Endothelial cell of hepatic sinusoid (primary cell): ENCODE measurements around the gene SMG1.
"Not testable (repeated sequence)": the region's sequence is repeated elsewhere in the genome, so short reads cannot be mapped to it uniquely, and the experiment has no call there.

ENCODE experiments used
- in situ Hi-C: cut with HindIII; loops from 2 replicates; pipeline ENCODE4 v1.10.0; 2017; ENCODE audit warnings: low sequenced_read_pairs

SMG1 gene

DNA sequence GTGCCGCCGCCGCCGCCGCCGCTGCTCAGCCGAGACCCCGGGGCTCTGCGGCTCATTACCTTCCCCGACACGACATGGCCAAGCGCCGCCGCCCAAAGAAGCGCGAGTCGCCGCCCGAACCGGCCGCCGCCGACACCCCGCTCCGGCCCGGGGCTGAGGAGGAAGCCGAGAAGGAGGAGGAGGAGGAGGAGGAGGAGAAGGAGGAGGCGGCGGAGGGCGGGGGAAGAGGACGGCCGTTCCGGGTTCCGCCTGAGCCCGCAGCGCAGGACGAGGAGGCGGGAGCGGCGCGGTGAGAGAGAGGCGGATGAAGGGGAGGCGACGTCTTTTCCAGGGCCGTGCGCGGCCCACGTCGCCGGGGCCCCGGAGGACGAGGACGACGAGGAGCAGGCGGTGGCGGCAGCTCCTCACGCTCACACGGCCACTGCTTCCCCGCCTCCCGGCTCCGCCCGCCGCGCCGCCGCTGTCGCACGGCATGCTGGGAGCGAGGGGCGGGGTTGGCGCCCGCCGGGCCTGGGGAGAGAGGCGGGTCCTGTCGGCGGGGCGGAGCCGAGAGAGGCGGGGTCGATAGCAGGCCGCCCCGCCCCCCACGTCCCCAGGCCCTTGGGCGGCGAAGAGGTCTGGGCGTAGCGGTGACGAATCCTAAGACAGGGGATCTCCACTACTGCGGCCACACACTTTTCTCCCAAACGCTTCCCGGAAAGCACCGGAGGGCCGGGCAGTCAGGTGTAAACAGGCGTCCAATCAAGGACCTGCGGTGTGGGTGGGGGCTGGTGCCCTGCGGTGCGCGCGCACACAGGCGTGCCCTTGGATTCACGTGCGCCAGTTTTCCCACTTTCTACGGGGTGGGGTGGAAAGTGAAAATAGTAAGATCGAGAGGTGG, at the start of gene SMG1:
TSS of gene SMG1 (minus strand) at position 423 of the 880 bp plus-strand sequence. CDS start at position 56, 367 bp downstream.
- in situ Hi-C loops = not testable (repeated sequence)

DNA sequence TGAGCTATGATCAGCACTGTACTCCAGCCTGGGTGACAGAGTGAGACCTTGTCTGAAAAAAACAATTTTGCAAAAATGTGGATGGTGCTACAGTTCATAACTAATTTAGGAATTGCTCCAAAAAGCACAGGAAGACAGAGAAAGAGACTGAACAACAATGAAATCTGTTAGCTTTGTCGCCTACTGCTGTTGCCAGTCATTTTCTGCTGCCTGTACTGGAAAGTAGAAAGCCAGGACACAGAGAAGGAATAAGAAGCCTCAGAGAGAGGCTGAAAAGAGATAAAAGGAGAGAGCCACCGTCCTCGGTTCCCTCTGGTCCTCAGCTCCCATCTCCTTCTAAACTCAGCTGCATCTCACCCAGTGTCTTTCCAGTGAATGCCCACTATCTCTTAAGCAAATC, 48.9 kb upstream of the SMG1 start:
- in situ Hi-C loops = no loop called here

DNA sequence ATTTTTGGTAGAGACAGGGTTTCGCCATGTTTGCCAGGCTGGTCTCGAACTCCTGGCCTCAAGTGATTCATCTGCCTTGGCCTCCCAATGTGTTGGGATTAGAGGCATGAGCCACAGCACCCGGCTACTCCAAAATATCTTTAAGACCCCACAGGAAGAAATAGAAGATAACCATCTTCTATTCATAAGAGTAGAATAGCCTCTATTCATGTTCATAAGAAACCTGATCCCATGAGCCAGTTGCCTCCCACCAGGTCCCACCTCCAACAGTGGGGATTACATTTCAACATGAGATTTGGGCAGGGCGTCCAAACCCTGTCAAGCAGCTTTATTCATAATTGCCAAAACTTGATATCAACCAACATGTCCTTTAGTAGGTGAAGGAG, 43.6 kb upstream of the SMG1 start:
- in situ Hi-C loops = loop anchor here (25.0 kb wide), 1 partner anchor 567 kb away; no protein-coding TSS in a partner anchor

DNA sequence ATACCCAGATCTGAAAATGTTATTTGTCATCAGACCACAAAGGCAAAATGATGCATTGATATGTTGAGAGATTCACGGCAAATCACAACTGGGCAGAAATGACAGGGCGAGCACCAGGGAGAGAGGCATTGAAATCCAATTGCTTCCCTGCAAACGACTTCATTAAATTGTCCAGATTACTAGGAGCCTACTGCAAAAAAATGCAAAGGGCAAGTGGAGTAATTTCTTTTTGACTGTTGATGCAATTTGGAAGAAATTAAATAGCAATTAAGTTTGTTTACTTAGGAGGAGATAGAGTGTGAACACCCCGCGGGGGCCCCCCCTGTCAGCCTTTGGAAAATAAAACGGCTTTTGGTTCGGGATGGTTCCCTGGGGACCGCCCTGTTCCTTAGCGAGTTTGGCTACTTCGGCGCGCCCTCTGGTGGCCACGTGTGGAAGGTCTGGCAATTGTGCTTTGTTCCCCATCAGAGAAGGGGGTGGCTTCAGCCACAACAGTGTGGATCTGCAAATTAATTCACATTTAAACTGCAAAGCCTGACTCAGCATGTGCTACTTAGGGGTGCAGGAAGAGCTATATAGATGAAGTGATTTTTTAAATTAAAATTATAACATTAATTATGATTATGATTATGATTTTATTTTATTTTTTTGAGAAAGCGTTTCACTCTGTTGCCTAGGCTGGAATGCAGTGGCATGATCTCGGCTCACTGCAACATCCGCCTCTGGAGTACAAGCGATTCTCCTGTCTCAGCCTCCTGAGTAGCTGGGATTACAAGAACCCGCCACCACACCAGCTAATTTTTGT, 43.0 kb upstream of the SMG1 start:
- in situ Hi-C loops = loop anchor here (25.0 kb wide), 1 partner anchor 568 kb away; no protein-coding TSS in a partner anchor

DNA sequence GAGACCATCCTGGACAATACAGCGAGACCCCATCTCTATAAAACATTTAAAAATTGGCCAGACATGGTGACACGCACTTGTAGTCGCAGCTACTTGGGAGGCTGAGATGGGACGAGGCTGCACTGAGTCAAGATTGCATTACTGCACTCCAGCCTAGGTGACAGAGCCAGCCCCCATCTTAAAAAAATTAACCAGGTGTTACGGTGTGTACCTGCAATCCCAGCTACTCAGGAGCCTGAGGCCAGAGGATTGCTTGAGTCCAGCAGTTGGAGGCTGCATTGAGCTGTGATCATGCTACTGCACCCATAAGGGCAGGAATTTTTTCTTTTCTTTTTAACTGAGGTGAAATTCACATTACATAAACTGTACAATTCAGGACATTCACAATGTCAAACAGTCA, 40.6 kb upstream of the SMG1 start:
- in situ Hi-C loops = loop anchor here (25.0 kb wide), 1 partner anchor 571 kb away; no protein-coding TSS in a partner anchor

DNA sequence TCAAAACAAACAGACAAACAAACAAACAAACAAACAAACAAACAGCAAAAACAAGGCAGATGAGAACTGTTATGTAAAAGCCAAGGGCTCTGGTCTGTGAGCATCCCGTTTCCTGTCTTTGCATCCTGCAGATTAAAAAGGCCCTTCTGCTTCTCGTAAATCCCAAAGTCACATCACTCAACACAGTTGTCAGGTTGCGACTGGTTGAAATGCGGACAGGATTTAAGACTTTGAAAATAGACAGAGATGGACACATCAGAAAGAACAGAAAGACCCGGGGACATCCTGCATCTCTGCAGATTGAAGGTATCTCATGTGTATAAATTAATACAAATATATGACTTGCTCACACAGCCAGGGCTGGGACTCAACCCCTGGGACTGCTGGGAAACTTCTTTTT, 39.3 kb upstream of the SMG1 start:
- in situ Hi-C loops = loop anchor here (25.0 kb wide), 1 partner anchor 572 kb away; no protein-coding TSS in a partner anchor

DNA sequence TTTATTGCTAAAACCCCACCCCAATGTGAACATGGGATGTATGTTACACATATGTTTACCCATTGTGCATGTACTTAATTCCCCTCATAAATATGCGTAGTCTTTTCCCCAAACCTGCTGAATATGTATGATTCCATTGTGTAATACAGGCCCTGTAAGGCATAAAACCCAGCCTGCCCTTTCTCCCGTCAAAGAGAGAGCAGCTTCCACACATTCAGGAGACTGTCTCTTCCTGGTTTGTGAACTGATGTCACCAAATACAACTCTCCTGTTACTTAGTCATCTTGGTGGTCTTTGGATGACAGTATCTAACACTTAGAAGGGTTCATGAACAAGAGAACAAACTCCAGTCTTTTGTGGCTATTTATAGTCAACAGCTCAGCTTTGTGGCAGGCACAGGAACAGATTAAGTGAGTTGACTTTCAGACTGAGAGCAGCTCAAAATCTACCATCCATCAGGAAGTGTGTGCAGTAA, 32.9 kb upstream of the SMG1 start:
- in situ Hi-C loops = loop anchor here (25.0 kb wide), 1 partner anchor 578 kb away; no protein-coding TSS in a partner anchor

DNA sequence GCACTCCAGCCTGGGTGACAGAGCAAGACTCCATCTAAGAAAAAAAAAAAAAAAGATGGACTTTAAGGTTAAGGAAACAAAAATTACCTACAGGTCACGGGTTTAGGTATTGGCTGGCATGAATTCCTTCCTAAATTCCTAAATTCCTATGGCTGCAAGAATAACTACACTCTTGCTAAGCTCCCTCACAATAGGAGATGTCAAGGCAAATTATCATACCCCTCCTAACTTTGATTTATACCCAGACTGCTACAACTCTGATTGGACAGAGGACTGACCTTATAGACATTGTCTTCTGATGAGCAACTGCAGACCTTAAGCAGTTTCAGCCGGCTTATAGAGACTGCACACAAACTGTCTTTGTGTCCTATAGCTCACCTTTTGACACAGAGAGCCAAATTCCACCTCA, 32.4 kb upstream of the SMG1 start:
- in situ Hi-C loops = loop anchor here (25.0 kb wide), 1 partner anchor 579 kb away; no protein-coding TSS in a partner anchor

DNA sequence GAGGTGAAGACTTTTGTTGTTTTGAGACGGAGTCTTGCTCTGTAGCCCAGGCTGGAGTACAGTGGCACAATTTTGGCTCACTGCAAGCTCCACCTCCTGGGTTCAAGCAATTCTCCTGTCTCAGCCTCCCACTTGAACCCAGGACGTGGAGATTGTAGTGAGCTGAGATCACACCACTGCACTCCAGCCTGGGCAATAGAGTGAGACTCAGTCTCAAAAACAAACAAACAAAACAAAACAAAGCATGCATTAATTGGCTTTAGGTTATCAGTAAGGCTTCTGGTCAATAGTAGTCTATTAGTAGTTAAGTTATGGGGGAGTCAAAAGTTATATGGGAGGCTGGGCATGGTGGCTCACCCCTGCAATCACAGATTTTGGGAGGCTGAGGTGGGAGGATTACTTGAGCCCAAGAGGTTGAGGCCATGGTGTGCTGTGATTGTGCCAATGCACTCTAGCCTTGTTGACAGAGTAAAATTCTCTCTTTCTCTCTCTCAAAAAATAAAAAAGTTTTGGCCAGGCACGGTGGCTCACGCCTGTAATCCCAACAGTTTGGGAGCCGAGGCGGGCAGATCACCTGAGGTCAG, 30.5 kb upstream of the SMG1 start:
- in situ Hi-C loops = loop anchor here (25.0 kb wide), 1 partner anchor 581 kb away; no protein-coding TSS in a partner anchor

DNA sequence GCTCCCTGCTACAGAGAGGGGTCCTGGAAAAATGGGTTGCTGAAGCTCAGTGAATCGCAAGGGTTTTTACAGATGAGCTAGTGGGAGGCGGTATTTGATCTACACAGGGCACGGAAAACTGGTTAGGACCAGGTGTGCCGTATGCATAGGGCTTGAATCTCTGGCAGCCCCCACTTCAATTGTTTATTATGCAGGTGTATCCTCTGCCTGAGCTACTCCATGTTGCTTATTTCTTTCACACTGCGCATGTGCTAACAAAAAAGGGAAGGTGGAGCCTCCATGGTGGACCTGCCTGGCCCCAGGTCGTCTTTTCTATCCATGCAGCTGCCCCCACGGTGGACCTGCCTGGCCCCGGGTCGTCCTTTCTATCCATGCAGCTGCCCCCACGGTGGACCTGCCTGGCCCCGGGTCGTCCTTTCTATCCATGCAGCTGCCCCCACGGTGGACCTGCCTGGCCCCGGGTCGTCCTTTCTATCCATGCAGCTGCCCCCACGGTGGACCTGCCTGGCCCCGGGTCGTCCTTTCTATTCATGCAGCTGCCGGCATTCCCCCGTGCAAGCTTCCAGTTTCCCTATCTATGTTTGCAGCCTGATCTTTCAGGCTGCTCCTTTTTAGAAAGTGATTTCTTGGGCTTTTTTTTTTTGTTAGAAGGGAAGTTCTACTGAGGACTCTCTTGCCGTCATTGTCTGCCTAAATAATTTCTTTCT, 29.8 kb upstream of the SMG1 start:
- in situ Hi-C loops = loop anchor here (25.0 kb wide), 1 partner anchor 581 kb away; no protein-coding TSS in a partner anchor

DNA sequence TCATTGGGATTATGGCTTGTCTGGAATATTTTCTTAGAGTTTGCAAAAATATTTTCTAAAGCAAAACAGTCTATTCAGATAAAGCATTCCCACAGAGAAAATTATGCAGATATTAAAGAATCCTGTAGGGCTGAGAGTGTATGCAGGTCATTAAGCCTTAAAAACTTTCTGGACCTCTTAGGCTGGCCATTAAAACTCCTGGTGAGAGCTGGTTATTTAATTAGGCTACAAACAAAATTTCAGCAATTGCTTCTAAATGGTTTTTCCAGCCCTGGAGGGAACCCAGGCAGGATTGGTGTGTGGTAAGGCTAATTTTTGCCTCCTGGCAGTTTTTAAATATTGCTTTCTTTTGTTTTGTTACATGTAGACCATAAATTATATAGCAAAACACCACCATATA, 27.3 kb upstream of the SMG1 start:
- in situ Hi-C loops = loop anchor here (25.0 kb wide), 1 partner anchor 584 kb away; no protein-coding TSS in a partner anchor

DNA sequence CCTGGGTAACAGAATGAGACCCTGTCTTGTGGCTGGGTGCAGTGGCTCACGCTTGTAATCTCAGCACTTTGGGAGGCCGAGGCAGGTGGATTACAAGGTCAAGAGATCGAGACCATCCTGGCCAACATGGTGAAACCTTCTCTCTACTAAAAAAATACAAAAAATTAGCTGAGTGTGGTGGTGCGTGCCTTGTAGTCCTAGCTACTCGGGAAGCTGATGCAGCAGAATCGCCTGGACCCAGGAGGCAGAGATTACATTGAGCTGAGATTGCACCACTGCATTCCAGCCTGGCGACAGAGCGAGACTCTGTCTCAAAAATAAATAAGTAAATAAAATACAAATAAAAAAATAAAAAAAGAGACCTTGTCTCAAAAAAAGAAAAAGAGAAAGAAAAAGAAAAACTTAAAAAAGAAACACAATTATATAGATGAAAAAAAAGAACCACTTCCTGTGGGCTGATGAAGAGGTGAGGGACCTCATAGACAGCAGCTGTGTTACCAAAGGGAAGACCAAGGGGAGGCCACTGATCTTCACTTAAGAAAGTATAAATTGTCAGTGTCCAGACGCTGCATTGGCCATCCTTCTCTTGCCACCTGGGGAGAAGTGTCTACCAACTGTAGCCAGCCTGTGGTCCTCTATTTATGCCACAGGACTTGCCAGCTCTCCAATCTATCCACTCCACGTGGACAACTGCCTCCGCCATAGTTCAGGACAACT, 24.4 kb upstream of the SMG1 start:
- in situ Hi-C loops = loop anchor here (25.0 kb wide), 1 partner anchor 587 kb away; no protein-coding TSS in a partner anchor

DNA sequence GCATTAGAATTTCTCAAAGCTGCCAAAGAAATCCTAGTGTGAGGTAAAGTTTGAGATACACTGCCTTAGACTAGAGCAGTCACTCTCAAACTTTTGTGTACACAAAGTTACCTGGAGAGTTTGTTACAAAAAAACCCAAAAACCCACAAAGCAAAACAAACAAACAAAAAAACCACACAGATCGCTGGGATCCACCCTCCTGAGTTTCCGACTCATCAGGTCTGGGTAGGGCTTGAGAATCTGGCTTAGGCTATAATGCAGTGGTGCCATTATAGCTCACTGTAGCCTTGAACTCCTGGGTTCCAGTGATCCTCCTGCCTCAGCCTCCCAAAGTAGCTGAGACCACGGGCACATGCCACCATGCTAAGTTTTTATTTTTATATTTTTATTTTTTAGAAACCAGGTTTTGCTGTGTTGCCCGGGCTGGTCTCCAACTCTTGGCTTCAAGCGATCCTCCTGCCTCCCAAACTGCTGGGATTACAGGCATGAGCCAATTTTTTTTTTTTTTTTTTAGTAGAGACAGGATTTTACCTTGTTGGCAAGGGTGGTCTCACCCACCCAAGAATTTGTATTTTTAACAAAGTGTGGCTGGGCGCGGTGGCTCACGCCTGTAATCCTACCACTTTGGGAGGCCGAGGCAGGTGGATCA, 22.3 kb upstream of the SMG1 start:
- in situ Hi-C loops = no loop called here

DNA sequence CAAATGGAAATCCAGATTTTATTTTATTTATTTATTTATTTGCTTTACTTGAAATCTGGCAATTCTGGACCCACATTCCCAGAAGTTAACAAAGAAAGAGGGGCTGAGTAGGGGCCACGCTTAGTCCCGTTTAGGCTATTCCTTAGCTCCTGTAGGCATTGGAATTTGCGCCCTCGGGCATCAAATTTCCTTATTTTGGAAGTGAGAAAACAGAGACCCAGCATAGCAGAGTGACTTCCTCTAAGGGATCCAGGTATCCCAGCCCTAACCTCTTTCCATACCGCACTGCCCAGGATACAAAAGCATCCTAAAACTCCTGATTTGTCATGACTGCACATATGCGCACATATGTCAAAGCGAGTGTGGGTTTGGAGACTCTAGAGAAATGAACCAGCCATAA, 19.0 kb upstream of the SMG1 start:
- in situ Hi-C loops = no loop called here

DNA sequence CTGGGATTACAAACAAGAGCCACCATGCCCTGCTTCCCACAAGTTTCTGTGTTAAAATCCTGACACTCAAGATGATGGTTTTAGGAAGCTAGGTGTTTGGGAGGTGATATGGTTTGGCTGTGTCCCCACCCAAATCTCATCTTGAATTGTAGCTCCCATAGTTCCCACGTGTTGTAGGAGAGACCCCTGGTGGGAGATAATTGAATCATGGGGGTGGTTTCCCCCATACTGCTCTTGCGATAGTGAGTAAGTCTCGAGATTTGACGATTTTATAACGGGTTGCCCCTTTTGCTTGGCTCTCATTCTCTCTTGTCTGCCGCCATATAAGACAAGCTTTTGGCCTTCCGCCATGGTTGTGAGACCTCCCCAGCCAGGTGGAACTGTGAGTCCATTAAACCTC, 17.2 kb upstream of the SMG1 start:
- in situ Hi-C loops = no loop called here

DNA sequence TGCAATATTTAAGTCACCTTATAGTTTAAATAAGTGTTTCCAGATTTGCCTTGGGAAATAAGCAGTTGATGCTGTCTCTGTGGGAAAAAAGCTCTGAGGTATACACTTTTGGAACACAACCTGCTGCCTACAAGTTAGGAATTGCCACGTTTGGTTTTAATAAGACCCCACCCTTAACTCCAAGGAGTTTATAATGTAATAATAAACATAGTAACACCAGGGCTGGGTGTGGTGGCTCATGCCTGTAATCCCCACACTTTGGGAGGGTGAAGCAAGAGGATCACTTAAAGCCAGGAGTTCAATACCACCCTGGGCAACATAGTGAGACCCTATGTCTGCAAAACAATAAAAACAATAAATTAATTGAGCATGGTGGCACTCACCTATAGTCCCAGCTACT, 15.9 kb upstream of the SMG1 start:
- in situ Hi-C loops = no loop called here

DNA sequence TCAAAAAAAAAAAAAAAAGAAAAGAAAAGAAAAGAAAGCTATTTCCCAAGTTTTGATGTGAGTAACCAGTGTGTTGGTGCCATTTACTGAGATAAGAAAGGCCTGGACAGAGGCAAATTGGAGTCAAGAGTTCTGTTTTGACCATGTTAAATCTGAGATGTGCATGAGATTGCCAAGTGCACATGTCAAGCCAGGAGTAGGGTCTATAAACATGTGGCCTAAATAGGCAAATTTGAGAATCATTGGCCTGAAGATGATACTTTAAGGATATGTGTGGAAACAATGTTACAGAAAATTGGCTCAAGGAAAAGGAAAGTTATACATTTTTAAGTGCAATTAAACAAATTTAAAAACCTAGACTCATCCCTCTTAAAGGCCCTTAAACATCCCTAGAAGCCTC, 15.3 kb upstream of the SMG1 start:
- in situ Hi-C loops = no loop called here

DNA sequence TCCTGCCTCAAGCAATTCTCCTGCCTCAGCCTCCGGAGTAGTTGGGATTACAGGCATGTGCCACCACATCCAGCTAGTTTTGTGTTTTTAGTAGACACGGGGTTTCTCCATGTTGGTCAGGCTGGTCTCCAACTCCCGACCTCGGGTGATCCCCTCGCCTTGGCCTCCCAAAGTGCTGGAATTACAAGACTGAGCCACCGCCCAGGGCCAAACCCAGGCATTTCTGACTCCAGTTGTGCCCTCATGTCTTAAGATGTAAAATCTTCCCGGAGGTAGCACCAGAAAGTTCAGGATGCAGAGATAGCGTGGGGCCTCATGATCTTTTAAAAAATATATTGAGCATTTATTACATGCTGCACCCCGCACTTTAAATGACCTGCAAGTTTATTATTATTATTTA, 12.8 kb upstream of the SMG1 start:
- in situ Hi-C loops = no loop called here

DNA sequence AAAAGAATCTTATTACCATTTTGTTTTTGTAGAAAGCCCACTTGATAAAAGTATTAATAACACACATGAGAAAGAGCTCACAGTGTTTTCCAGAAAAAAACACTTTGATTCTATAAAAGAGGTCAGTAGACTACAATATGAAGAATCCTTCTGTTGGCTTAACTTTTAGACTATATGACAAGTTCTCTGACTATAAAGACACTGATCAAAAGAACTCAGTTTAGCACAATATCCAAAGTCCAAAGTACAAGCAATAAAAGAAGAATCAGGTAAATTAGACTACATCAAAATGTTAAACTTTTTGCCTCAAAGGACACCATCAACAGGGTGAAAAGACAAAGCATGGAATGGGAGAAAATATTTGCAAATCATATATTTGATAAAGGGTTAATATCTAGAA, 11.2 kb upstream of the SMG1 start:
- in situ Hi-C loops = no loop called here
